Measurements from ENCODE around the gene SLC44A2. TPM values are rescaled to one million over a fixed set of nuclear protein-coding genes. Genes with fewer than 3 reads are reported as not detected.

SLC44A2 gene
- total and polyA plus RNA-seq, 2 of the 13 experiments (the other 11 are each of a cell fraction or from before 2014, with no cell fraction given) = 2.4 to 5.6 TPM

DNA sequence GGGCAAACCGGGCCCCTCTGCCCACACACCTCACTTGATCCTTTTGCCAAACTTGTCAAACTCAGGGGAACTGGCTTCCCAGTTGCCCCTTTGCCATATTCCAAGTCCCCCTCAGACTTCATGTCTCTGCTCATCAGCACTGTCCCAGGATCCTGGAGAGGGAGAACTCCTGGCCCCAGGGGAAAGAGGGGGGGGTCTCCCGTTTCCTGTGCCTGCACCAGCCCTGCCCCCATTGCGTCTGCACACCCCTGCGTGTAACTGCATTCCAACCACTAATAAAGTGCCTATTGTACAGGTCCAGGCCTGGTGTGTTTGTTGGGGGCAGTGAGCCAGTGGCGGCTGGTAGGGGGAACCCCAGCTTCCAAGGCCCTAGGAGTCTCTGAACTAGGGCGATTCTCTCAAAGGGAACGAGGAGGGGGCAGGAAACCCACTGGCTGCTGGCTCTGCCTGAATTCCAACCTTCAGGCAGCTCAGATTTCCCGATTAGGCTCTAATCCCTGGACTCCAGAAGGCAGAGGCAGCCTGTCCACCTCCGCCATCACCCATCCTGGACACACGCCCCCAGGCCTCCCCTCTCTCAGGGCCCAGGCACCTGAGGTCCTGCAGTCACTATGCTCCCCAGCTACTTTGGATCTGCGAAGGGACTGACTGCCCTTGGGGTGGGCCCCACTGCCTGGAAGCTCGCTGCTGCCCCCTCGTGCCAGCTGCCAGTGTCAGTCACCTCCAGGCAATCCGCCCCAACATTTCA, 19.1 kb downstream of the SLC44A2 start (continued):
- TF ChIP-seq, protein P1, sequence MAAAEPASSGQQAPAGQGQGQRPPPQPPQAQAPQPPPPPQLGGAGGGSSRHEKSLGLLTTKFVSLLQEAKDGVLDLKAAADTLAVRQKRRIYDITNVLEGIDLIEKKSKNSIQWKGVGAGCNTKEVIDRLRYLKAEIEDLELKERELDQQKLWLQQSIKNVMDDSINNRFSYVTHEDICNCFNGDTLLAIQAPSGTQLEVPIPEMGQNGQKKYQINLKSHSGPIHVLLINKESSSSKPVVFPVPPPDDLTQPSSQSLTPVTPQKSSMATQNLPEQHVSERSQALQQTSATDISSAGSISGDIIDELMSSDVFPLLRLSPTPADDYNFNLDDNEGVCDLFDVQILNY (CRISPR knock-in tag; conservative IDR thresholded peaks at IDR 0.05) = 0 out of 2 replicates have a peak, but pooled peaks have one; percentile 26
- TF ChIP-seq PHF21A (CRISPR knock-in tag; IDR thresholded peaks at IDR 0.05) = no peak; the same call in 1 of the 2 replicates
- TF ChIP-seq ZNF781 (CRISPR knock-in tag; IDR thresholded peaks at IDR 0.05; ENCODE audit: borderline replicate concordance, not compliant biosample characterization) = no peak
- TF ChIP-seq, protein P2, sequence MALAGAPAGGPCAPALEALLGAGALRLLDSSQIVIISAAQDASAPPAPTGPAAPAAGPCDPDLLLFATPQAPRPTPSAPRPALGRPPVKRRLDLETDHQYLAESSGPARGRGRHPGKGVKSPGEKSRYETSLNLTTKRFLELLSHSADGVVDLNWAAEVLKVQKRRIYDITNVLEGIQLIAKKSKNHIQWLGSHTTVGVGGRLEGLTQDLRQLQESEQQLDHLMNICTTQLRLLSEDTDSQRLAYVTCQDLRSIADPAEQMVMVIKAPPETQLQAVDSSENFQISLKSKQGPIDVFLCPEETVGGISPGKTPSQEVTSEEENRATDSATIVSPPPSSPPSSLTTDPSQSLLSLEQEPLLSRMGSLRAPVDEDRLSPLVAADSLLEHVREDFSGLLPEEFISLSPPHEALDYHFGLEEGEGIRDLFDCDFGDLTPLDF (CRISPR knock-in tag; IDR thresholded peaks at IDR 0.05) = no peak
- TF ChIP-seq, protein P3, sequence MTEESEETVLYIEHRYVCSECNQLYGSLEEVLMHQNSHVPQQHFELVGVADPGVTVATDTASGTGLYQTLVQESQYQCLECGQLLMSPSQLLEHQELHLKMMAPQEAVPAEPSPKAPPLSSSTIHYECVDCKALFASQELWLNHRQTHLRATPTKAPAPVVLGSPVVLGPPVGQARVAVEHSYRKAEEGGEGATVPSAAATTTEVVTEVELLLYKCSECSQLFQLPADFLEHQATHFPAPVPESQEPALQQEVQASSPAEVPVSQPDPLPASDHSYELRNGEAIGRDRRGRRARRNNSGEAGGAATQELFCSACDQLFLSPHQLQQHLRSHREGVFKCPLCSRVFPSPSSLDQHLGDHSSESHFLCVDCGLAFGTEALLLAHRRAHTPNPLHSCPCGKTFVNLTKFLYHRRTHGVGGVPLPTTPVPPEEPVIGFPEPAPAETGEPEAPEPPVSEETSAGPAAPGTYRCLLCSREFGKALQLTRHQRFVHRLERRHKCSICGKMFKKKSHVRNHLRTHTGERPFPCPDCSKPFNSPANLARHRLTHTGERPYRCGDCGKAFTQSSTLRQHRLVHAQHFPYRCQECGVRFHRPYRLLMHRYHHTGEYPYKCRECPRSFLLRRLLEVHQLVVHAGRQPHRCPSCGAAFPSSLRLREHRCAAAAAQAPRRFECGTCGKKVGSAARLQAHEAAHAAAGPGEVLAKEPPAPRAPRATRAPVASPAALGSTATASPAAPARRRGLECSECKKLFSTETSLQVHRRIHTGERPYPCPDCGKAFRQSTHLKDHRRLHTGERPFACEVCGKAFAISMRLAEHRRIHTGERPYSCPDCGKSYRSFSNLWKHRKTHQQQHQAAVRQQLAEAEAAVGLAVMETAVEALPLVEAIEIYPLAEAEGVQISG (CRISPR knock-in tag; IDR thresholded peaks at IDR 0.05) = no peak
- TF ChIP-seq, protein P4, sequence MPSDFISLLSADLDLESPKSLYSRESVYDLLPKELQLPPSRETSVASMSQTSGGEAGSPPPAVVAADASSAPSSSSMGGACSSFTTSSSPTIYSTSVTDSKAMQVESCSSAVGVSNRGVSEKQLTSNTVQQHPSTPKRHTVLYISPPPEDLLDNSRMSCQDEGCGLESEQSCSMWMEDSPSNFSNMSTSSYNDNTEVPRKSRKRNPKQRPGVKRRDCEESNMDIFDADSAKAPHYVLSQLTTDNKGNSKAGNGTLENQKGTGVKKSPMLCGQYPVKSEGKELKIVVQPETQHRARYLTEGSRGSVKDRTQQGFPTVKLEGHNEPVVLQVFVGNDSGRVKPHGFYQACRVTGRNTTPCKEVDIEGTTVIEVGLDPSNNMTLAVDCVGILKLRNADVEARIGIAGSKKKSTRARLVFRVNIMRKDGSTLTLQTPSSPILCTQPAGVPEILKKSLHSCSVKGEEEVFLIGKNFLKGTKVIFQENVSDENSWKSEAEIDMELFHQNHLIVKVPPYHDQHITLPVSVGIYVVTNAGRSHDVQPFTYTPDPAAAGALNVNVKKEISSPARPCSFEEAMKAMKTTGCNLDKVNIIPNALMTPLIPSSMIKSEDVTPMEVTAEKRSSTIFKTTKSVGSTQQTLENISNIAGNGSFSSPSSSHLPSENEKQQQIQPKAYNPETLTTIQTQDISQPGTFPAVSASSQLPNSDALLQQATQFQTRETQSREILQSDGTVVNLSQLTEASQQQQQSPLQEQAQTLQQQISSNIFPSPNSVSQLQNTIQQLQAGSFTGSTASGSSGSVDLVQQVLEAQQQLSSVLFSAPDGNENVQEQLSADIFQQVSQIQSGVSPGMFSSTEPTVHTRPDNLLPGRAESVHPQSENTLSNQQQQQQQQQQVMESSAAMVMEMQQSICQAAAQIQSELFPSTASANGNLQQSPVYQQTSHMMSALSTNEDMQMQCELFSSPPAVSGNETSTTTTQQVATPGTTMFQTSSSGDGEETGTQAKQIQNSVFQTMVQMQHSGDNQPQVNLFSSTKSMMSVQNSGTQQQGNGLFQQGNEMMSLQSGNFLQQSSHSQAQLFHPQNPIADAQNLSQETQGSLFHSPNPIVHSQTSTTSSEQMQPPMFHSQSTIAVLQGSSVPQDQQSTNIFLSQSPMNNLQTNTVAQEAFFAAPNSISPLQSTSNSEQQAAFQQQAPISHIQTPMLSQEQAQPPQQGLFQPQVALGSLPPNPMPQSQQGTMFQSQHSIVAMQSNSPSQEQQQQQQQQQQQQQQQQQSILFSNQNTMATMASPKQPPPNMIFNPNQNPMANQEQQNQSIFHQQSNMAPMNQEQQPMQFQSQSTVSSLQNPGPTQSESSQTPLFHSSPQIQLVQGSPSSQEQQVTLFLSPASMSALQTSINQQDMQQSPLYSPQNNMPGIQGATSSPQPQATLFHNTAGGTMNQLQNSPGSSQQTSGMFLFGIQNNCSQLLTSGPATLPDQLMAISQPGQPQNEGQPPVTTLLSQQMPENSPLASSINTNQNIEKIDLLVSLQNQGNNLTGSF (CRISPR knock-in tag; IDR thresholded peaks at IDR 0.05) = no peak
- TF ChIP-seq, protein P5, sequence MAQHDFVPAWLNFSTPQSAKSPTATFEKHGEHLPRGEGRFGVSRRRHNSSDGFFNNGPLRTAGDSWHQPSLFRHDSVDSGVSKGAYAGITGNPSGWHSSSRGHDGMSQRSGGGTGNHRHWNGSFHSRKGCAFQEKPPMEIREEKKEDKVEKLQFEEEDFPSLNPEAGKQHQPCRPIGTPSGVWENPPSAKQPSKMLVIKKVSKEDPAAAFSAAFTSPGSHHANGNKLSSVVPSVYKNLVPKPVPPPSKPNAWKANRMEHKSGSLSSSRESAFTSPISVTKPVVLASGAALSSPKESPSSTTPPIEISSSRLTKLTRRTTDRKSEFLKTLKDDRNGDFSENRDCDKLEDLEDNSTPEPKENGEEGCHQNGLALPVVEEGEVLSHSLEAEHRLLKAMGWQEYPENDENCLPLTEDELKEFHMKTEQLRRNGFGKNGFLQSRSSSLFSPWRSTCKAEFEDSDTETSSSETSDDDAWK (CRISPR knock-in tag; IDR thresholded peaks at IDR 0.05) = no peak
- no peak for TF ChIP-seq NFATC3 (CRISPR knock-in tag; IDR thresholded peaks at IDR 0.05)
- TF ChIP-seq HOXA7 (CRISPR knock-in tag; IDR thresholded peaks at IDR 0.05) = no peak
- TF ChIP-seq GATAD2A (CRISPR knock-in tag; IDR thresholded peaks at IDR 0.05) = peak; percentile 22; the same call in 1 of the 2 replicates
- TF ChIP-seq HNRNPLL (IDR thresholded peaks at IDR 0.05; ENCODE audit: low read depth, low read length, poor library complexity, severe bottlenecking) = no peak
- no peak for TF ChIP-seq NR1H2 (CRISPR knock-in tag; IDR thresholded peaks at IDR 0.05; ENCODE audit: borderline replicate concordance, low read depth)
- 0 out of 2 replicates have a peak, but pooled peaks have one; percentile 5 for TF ChIP-seq SP5 (CRISPR knock-in tag; IDR thresholded peaks at IDR 0.05; ENCODE audit: borderline replicate concordance, low read depth)
- no peak for TF ChIP-seq GTF2F1 (IDR thresholded peaks at IDR 0.05; ENCODE audit: low read length)

All from HepG2 (cell line).